ENCODE data around the gene MAP3K7CL. TPM values are rescaled to one million over a fixed set of nuclear protein-coding genes. Genes with fewer than 3 reads are reported as not detected.

The MAP3K7CL gene
- polyA plus RNA-seq, 1 experiment, result 11.0 TPM

DNA sequence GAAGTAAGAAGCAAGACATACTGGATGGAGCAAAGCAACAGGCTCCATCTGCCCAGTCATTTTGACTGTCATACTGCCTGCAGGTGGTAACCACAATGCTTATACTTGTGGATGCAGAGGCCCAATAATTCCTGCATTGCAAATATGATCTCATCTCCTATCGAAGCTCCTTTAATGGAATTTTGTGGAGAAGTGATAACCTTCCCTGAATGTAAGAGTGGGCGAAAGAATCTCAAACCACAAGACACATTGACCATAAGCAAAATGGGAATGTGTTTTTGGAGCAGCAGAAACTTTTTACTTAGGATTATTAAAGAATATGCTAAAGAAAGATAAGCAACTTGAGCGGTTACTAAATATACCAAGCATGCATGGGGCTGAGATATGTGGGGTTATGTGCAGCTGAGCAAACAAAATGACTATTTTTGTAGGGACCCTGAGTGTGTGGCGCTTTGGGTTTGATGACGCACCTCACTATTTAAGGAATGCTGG lies 90.9 kb downstream of the MAP3K7CL start:
- TF ChIP-seq, protein P1, sequence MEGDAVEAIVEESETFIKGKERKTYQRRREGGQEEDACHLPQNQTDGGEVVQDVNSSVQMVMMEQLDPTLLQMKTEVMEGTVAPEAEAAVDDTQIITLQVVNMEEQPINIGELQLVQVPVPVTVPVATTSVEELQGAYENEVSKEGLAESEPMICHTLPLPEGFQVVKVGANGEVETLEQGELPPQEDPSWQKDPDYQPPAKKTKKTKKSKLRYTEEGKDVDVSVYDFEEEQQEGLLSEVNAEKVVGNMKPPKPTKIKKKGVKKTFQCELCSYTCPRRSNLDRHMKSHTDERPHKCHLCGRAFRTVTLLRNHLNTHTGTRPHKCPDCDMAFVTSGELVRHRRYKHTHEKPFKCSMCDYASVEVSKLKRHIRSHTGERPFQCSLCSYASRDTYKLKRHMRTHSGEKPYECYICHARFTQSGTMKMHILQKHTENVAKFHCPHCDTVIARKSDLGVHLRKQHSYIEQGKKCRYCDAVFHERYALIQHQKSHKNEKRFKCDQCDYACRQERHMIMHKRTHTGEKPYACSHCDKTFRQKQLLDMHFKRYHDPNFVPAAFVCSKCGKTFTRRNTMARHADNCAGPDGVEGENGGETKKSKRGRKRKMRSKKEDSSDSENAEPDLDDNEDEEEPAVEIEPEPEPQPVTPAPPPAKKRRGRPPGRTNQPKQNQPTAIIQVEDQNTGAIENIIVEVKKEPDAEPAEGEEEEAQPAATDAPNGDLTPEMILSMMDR (IDR thresholded peaks at IDR 0.05; ENCODE audit: low read depth, low read length), result no peak
- no peaks in the 10 kb centered on the region for H3K27me3 ChIP-seq (ENCODE audit: control insufficient read depth, insufficient read depth, low read length)
- peaks cover 5% of the 10 kb centered on the region for H3K9me3 ChIP-seq (ENCODE audit: control insufficient read depth, insufficient read depth, low read length)
- peak overlapping the region; percentile 82 for H3K27ac ChIP-seq (ENCODE audit: low read depth, low read length)
- ChIA-PET POLR2A (no interaction called here), CTCF (no interaction called here)
- no peak overlapping the region for H3K4me3 ChIP-seq (ENCODE audit: low read depth, low read length)
- peak; percentile 77 for DNase-seq (ENCODE audit: low read depth, low spot score)

DNA sequence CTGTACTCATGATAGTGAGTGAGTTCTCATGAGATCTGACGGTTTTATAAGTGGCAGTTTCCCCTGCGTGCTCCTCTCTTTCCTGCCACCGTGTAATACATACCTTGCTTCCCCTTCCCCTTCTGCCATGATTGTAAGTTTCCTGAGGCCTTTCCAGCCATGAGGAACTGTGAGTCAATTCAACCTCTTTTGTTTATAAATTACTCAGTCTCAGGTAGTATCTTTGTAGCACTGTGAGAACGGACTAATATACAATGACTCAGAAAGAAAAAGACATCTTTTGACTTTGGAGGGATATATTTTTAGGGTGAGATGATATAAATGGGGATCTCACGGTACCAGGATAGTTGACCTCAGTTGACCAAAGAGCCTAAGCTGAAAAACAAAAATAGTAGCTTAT lies 93.6 kb downstream of the MAP3K7CL start:
- ChIA-PET POLR2A (no interaction called here), CTCF (no interaction called here)
- TF ChIP-seq, protein P1 (IDR thresholded peaks at IDR 0.05; ENCODE audit: low read depth, low read length), result no peak
- H3K4me3 ChIP-seq (ENCODE audit: low read depth, low read length), result no peak overlapping the region
- no peaks in the 10 kb centered on the region for H3K9me3 ChIP-seq (ENCODE audit: control insufficient read depth, insufficient read depth, low read length)
- DNase-seq (ENCODE audit: low read depth, low spot score), result no peak
- no peak overlapping the region for H3K27ac ChIP-seq (ENCODE audit: low read depth, low read length)
- no peaks in the 10 kb centered on the region for H3K27me3 ChIP-seq (ENCODE audit: control insufficient read depth, insufficient read depth, low read length)

Small RNA genes within 50 kb of the gene (small RNA-seq; reads per million reads assigned to genes)
- not detected for gene RF00012 (ENCODE audit: insufficient read length, low read depth)
- gene RF00019 (ENCODE audit: insufficient read length, low read depth), result not detected

Other genes with a start within 250 kb of the MAP3K7CL start
- 11.7 and 14.4 TPM in 2 replicates for gene LTN1, start 137.8 kb upstream of the MAP3K7CL start, polyA plus RNA-seq (2011; rRNA removed)
- gene RWDD2B, start 111.3 kb upstream of the MAP3K7CL start, polyA plus RNA-seq (2011; rRNA removed), result 29.2 and 36.5 TPM in 2 replicates
- gene USP16, start 106.0 kb upstream of the MAP3K7CL start, polyA plus RNA-seq (2011; rRNA removed), result 22.7 and 35.6 TPM in 2 replicates
- 188 and 265 TPM in 2 replicates for gene CCT8, start 57.0 kb upstream of the MAP3K7CL start, polyA plus RNA-seq (2011; rRNA removed)
- gene BACH1, start 168.3 kb downstream of the MAP3K7CL start, polyA plus RNA-seq (2011; rRNA removed), result 60.6 and 72.2 TPM in 2 replicates

Data from AG04450 (cell line).